Lower leg skin (tissue), 3 donors: ENCODE measurements around the gene ZNF135.

Experiments
- CTCF ChIP-seq, 3 donors: fragments of 450-650 bp; IDR thresholded peaks; one replicate each; pipeline ENCODE4 v1.5.1; 2016; ENCODE audit warnings: antibody characterized with exemption in 3 of 3, mild to moderate bottlenecking in 3 of 3, moderate library complexity in 2 of 3
- POLR2A ChIP-seq, 2 donors: fragments of 450-650 bp; IDR thresholded peaks; one replicate each; pipeline ENCODE4 v1.6.1; 2016 to 2017; ENCODE audit warnings: antibody characterized with exemption in 2 of 2, mild to moderate bottlenecking in 1 of 2, moderate library complexity in 1 of 2

GRCh38 chr19:58040751-58041525 is 18.1 kb upstream of the ZNF135 start:
- TF ChIP-seq CTCF (IDR thresholded peaks at IDR 0.05) (no peak), POLR2A (IDR thresholded peaks at IDR 0.05) (no peak)
